WTC11 (cell line): ENCODE measurements around the gene LYZ. TPM values are rescaled to one million over a fixed set of nuclear protein-coding genes. Genes with fewer than 3 reads are reported as not detected.

Experiments
- ATAC-seq: fragments of 200-7000 bp; cut with Tn5 transposase; 2 replicates; pipeline ENCODE4 v1.10.0; 2021; ENCODE audit warnings: mild to moderate bottlenecking, moderate library complexity
- CTCF ChIA-PET: fragments of 300-600 bp; sonication (Branson Sonifier 250); formaldehyde crosslinking; loops from one replicate; lab custom pipeline; 2021; ENCODE audit warnings: antibody characterized with exemption; lab: Charles Lee
- POLR2A ChIA-PET: fragments of 350-600 bp; sonication (Branson Sonifier 250); formaldehyde crosslinking; loops from one replicate; lab custom pipeline; 2021; ENCODE audit warnings: antibody characterized with exemption; lab: Charles Lee
- DNase-seq: peaks from one replicate; pipeline ENCODE4 v3.0.0; 2021; ENCODE audit warnings: low spot score
- H3K27ac Mint-ChIP-seq: 2 replicates; pipeline ENCODE4 v1.8.0; 2021; ENCODE audit warnings: mixed read lengths
- H3K27me3 Mint-ChIP-seq: 2 replicates; pipeline ENCODE4 v1.8.0; 2021; ENCODE audit warnings: low read depth, mild to moderate bottlenecking, moderate library complexity, mixed read lengths
- H3K36me3 Mint-ChIP-seq: 2 replicates; pipeline ENCODE4 v1.8.0; 2021; ENCODE audit warnings: mixed read lengths
- H3K4me1 Mint-ChIP-seq: 2 replicates; pipeline ENCODE4 v1.8.0; 2022; ENCODE audit warnings: mixed read lengths
- H3K4me3 Mint-ChIP-seq: 2 replicates; pipeline ENCODE4 v1.8.0; 2021; ENCODE audit warnings: mild to moderate bottlenecking, moderate library complexity, mixed read lengths
- H3K9me3 Mint-ChIP-seq: 2 replicates; pipeline ENCODE4 v1.8.0; 2021; ENCODE audit warnings: mixed read lengths
- ATF1 ChIP-seq: sonication (generic); formaldehyde crosslinking; IDR thresholded peaks from 2 replicates; pipeline ENCODE4 v1.8.1; 2023; ENCODE audit warnings: mild to moderate bottlenecking, moderate library complexity, missing genetic modification reagents
- CBFB ChIP-seq: sonication (generic); formaldehyde crosslinking; IDR thresholded peaks from 2 replicates; pipeline ENCODE4 v1.8.1; 2022; ENCODE audit warnings: mild to moderate bottlenecking, low read depth, missing genetic modification reagents
- FOXP1 ChIP-seq: sonication (generic); formaldehyde crosslinking; IDR thresholded peaks from 2 replicates; pipeline ENCODE4 v1.8.0; 2022; ENCODE audit warnings: missing genetic modification reagents, mild to moderate bottlenecking, moderate library complexity, borderline replicate concordance
- SP1 ChIP-seq: sonication (generic); formaldehyde crosslinking; conservative IDR thresholded peaks from 2 replicates; pipeline ENCODE4 v1.8.1; 2022; ENCODE audit warnings: missing genetic modification reagents
- total RNA-seq: library from RNA; stranded (reverse); gene quantifications from 3 replicates; pipeline ENCODE4 v1.2.3, GENCODE V29; 2021
- TF ChIP-seq, protein P1 (sequence below): sonication (generic); formaldehyde crosslinking; IDR thresholded peaks from 2 replicates; pipeline ENCODE4 v1.8.1; 2022; ENCODE audit warnings: mild to moderate bottlenecking, missing genetic modification reagents, moderate library complexity, borderline replicate concordance
- TF ChIP-seq, protein P2 (sequence below): sonication (generic); formaldehyde crosslinking; IDR thresholded peaks from 2 replicates; pipeline ENCODE4 v1.8.1; 2023; ENCODE audit warnings: mild to moderate bottlenecking, missing genetic modification reagents, moderate library complexity
- TF ChIP-seq, protein P3 (sequence below): fragments of 200-600 bp; IDR thresholded peaks from 2 replicates; pipeline ENCODE4 v1.8.0; 2022; ENCODE audit warnings: antibody characterized with exemption
- TF ChIP-seq, protein P4 (sequence below): sonication (generic); formaldehyde crosslinking; IDR thresholded peaks from 2 replicates; pipeline ENCODE4 v1.8.0; 2022; ENCODE audit warnings: missing genetic modification reagents
- TF ChIP-seq, protein P5 (sequence below): sonication (generic); formaldehyde crosslinking; IDR thresholded peaks from 2 replicates; pipeline ENCODE4 v1.8.0; 2023; ENCODE audit warnings: mild to moderate bottlenecking, missing genetic modification reagents
- TF ChIP-seq, protein P6 (sequence below): sonication (generic); formaldehyde crosslinking; IDR thresholded peaks from 2 replicates; pipeline ENCODE4 v1.8.1; 2022; ENCODE audit warnings: missing genetic modification reagents, borderline replicate concordance

LYZ gene
- total RNA-seq, 1 experiment from 2014 or later = 1.0 TPM

DNA sequence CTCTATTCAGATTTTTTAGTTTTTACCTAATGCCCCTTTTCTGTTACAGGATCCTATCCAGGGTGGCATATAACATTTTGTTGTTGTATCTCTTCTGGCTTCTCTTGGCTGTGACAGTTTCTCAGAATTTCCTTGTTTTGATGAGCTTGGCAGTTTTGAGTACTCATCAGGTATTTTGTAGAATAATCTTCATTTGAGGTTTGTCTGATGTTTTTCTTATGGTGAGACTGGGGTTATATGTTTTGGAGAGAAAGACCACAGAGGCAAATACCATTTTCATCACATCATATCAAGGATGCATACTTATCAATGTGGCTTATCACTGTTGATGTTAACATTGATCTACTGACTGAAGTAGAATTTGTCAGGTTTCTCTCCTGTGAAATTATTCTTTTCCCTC, 14.0 kb upstream of the LYZ start (continued):
- TF ChIP-seq, protein P1, sequence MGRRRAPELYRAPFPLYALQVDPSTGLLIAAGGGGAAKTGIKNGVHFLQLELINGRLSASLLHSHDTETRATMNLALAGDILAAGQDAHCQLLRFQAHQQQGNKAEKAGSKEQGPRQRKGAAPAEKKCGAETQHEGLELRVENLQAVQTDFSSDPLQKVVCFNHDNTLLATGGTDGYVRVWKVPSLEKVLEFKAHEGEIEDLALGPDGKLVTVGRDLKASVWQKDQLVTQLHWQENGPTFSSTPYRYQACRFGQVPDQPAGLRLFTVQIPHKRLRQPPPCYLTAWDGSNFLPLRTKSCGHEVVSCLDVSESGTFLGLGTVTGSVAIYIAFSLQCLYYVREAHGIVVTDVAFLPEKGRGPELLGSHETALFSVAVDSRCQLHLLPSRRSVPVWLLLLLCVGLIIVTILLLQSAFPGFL = no peak
- TF ChIP-seq ATF1 (CRISPR knock-in tag) (no peak), FOXP1 (no peak)
- TF ChIP-seq, protein P2, sequence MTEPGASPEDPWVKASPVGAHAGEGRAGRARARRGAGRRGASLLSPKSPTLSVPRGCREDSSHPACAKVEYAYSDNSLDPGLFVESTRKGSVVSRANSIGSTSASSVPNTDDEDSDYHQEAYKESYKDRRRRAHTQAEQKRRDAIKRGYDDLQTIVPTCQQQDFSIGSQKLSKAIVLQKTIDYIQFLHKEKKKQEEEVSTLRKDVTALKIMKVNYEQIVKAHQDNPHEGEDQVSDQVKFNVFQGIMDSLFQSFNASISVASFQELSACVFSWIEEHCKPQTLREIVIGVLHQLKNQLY (CRISPR knock-in tag) = no peak
- TF ChIP-seq, all 79 proteins: peak for 0

DNA sequence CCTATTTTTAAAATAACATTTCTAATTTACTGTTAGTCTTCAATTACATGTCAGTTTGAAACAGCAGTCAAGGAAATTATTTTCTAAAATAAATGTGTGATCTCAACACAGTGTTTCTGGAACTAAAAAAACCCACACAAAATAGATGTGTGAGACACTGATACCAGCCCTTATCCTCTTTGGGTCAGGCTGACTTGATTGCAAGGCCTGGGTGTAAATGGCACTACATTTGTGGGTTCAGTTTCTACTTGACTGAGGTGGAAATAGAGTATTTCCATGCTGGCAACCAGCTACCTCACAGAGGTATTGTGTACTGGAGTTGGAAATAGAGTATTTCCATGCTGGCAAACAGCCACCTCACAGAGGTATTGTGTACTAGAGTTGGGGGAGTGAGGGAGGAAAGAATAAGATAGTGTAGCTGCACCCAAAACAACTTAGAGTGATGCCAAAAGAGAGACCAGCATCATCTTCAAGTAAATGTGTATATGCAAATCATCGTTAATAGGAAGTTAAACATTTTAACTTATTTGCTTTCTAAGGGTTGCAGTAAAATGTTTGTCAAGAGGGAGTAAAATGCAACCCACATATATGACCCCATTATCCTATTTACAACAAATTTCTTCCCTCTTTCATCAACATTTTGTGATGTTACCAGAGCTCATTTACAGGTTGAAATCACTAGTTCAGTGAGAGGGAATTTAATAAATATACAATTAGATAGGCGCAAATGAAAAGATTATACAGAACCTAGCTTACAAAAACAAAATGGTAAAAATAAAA, 10.7 kb upstream of the LYZ start:
- H3K27ac Mint-ChIP-seq = no peak overlapping the region
- peaks cover 8% of the 10 kb centered on the region for H3K4me1 Mint-ChIP-seq
- H3K27me3 Mint-ChIP-seq = no peaks in the 10 kb centered on the region
- no peak for TF ChIP-seq SP1 (CRISPR knock-in tag)
- TF ChIP-seq, protein P3, sequence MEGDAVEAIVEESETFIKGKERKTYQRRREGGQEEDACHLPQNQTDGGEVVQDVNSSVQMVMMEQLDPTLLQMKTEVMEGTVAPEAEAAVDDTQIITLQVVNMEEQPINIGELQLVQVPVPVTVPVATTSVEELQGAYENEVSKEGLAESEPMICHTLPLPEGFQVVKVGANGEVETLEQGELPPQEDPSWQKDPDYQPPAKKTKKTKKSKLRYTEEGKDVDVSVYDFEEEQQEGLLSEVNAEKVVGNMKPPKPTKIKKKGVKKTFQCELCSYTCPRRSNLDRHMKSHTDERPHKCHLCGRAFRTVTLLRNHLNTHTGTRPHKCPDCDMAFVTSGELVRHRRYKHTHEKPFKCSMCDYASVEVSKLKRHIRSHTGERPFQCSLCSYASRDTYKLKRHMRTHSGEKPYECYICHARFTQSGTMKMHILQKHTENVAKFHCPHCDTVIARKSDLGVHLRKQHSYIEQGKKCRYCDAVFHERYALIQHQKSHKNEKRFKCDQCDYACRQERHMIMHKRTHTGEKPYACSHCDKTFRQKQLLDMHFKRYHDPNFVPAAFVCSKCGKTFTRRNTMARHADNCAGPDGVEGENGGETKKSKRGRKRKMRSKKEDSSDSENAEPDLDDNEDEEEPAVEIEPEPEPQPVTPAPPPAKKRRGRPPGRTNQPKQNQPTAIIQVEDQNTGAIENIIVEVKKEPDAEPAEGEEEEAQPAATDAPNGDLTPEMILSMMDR = no peak
- TF ChIP-seq, protein P4, sequence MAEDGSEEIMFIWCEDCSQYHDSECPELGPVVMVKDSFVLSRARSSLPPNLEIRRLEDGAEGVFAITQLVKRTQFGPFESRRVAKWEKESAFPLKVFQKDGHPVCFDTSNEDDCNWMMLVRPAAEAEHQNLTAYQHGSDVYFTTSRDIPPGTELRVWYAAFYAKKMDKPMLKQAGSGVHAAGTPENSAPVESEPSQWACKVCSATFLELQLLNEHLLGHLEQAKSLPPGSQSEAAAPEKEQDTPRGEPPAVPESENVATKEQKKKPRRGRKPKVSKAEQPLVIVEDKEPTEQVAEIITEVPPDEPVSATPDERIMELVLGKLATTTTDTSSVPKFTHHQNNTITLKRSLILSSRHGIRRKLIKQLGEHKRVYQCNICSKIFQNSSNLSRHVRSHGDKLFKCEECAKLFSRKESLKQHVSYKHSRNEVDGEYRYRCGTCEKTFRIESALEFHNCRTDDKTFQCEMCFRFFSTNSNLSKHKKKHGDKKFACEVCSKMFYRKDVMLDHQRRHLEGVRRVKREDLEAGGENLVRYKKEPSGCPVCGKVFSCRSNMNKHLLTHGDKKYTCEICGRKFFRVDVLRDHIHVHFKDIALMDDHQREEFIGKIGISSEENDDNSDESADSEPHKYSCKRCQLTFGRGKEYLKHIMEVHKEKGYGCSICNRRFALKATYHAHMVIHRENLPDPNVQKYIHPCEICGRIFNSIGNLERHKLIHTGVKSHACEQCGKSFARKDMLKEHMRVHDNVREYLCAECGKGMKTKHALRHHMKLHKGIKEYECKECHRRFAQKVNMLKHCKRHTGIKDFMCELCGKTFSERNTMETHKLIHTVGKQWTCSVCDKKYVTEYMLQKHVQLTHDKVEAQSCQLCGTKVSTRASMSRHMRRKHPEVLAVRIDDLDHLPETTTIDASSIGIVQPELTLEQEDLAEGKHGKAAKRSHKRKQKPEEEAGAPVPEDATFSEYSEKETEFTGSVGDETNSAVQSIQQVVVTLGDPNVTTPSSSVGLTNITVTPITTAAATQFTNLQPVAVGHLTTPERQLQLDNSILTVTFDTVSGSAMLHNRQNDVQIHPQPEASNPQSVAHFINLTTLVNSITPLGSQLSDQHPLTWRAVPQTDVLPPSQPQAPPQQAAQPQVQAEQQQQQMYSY = no peak
- TF ChIP-seq, protein P5, sequence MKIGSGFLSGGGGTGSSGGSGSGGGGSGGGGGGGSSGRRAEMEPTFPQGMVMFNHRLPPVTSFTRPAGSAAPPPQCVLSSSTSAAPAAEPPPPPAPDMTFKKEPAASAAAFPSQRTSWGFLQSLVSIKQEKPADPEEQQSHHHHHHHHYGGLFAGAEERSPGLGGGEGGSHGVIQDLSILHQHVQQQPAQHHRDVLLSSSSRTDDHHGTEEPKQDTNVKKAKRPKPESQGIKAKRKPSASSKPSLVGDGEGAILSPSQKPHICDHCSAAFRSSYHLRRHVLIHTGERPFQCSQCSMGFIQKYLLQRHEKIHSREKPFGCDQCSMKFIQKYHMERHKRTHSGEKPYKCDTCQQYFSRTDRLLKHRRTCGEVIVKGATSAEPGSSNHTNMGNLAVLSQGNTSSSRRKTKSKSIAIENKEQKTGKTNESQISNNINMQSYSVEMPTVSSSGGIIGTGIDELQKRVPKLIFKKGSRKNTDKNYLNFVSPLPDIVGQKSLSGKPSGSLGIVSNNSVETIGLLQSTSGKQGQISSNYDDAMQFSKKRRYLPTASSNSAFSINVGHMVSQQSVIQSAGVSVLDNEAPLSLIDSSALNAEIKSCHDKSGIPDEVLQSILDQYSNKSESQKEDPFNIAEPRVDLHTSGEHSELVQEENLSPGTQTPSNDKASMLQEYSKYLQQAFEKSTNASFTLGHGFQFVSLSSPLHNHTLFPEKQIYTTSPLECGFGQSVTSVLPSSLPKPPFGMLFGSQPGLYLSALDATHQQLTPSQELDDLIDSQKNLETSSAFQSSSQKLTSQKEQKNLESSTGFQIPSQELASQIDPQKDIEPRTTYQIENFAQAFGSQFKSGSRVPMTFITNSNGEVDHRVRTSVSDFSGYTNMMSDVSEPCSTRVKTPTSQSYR (CRISPR knock-in tag) = no peak
- TF ChIP-seq, protein P6, sequence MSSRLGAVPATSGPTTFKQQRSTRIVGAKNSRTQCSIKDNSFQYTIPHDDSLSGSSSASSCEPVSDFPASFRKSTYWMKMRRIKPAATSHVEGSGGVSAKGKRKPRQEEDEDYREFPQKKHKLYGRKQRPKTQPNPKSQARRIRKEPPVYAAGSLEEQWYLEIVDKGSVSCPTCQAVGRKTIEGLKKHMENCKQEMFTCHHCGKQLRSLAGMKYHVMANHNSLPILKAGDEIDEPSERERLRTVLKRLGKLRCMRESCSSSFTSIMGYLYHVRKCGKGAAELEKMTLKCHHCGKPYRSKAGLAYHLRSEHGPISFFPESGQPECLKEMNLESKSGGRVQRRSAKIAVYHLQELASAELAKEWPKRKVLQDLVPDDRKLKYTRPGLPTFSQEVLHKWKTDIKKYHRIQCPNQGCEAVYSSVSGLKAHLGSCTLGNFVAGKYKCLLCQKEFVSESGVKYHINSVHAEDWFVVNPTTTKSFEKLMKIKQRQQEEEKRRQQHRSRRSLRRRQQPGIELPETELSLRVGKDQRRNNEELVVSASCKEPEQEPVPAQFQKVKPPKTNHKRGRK (CRISPR knock-in tag) = no peak
- TF ChIP-seq, protein P1 = no peak
- TF ChIP-seq CBFB (CRISPR knock-in tag) = no peak
- no peaks in the 10 kb centered on the region for H3K36me3 Mint-ChIP-seq
- no peaks in the 10 kb centered on the region for H3K9me3 Mint-ChIP-seq
- DNase-seq (no peak), ATAC-seq (no peak)
- CTCF ChIA-PET = interaction anchor here (0.8 kb wide), 1 partner anchor 46 kb away, joined by 4 read pairs; no protein-coding TSS in a partner anchor
- no peak overlapping the region for H3K4me3 Mint-ChIP-seq
- POLR2A ChIA-PET = no interaction called here
